Neural cell (in vitro differentiated cells): ENCODE measurements around the gene ATE1.

Experiments
- CTCF ChIP-seq: fragments of 450-650 bp; IDR thresholded peaks from 2 replicates; pipeline ENCODE4 v1.5.1; 2014; ENCODE audit warnings: antibody characterized with exemption, mild to moderate bottlenecking, moderate library complexity; ENCODE audit not compliant: poor library complexity, severe bottlenecking
- EZH2 ChIP-seq: fragments of 200-600, 300-800 bp; shearing (Covaris generic), sonication (generic); IDR thresholded peaks from 2 replicates; pipeline ENCODE4 v1.6.1; 2014; ENCODE audit warnings: antibody characterized with exemption, low read length, borderline replicate concordance, mild to moderate bottlenecking; ENCODE audit not compliant: insufficient read depth, poor library complexity, severe bottlenecking
- MXI1 ChIP-seq: fragments of 450-650 bp; conservative IDR thresholded peaks from 2 replicates; pipeline ENCODE4 v1.6.1; 2014; ENCODE audit warnings: antibody characterized with exemption, mild to moderate bottlenecking; ENCODE audit not compliant: poor library complexity, severe bottlenecking
- POLR2AphosphoS5 ChIP-seq: IDR thresholded peaks from 2 replicates; pipeline ENCODE4 v1.6.1; 2012
- RAD21 ChIP-seq: fragments of 450-650 bp; conservative IDR thresholded peaks from 2 replicates; pipeline ENCODE4 v1.6.1; 2014; ENCODE audit warnings: antibody characterized with exemption, mild to moderate bottlenecking, moderate library complexity
- REST ChIP-seq: IDR thresholded peaks from 2 replicates; pipeline ENCODE4 v1.6.1; 2012; ENCODE audit warnings: borderline replicate concordance
- TAF1 ChIP-seq: IDR thresholded peaks from 2 replicates; pipeline ENCODE4 v1.6.1; 2012; ENCODE audit warnings: low read depth

DNA sequence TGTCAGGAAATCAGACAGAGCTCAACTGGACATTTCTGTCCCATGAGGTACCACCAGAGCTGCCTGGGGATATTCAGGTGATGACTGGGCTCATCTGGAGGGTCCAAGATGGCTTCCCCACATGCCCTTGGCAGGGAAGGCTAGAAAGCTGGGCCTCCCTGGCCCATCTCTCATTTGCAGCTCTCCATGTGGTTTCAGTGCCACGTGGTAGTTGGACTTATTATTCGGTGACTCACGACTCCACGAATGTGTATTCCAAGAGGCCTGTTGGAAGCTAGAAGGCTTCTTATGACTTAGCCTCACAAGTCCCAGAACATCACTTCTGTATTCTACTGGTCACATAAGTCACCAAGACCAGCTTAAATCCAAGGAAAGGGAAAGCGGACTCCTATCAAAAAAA is 24.4 kb upstream of the ATE1 start:
- no peak for TF ChIP-seq CTCF
- no peak for TF ChIP-seq POLR2AphosphoS5
- TF ChIP-seq EZH2: no peak
- no peak for TF ChIP-seq REST
- no peak for TF ChIP-seq MXI1
- no peak for TF ChIP-seq RAD21
- no peak for TF ChIP-seq TAF1
